Pancreas (tissue), 10 donors: ENCODE data around the gene UEVLD. TPM values are rescaled to one million over a fixed set of nuclear protein-coding genes. Genes with fewer than 3 reads are reported as not detected.
A peak's percentile ranks its signal among the peaks of the same experiment; 100 is the strongest.

Experiments used
- ATAC-seq, 4 donors: fragments of 200-7000 bp; cut with Tn5 transposase; one replicate each; pipeline versions ENCODE4 v1.8.0 to v1.9.1; 2020; ENCODE audit warnings: mild to moderate bottlenecking in 4 of 4, moderate library complexity in 4 of 4
- DNase-seq, 6 donors: peaks; one replicate each; pipeline ENCODE4 v3.0.0-alpha.2; 2020
- FAIRE-seq: peaks from 2 replicates; lab custom pipeline; 2012; peaks lifted over from hg19 to GRCh38; lab: Jason Lieb, UNC
- H3K27ac ChIP-seq, 4 donors: fragments of 200-600 bp; sonication (generic); 1 replicate in 3 of 4; 2 replicates in 1 of 4; pipeline versions ENCODE4 v1.5.0 to v1.8.0; 2020
- H3K27me3 ChIP-seq, 4 donors: fragments of 200-600 bp; one replicate each; pipeline ENCODE4 v1.8.0; 2021
- H3K36me3 ChIP-seq, 3 donors: fragments of 200-600 bp; sonication (generic) in 1 of 3; one replicate each; pipeline versions ENCODE4 v1.5.0 to v1.8.0; 2020 to 2021
- H3K4me1 ChIP-seq, 3 donors: fragments of 200-600 bp; one replicate each; pipeline ENCODE4 v1.8.0; 2021
- H3K4me3 ChIP-seq, 4 donors: fragments of 200-600 bp; sonication (generic) in 2 of 4; one replicate each; pipeline versions ENCODE4 v1.5.0 to v1.8.0; 2020 to 2021
- H3K9me3 ChIP-seq, 4 donors: fragments of 200-600 bp; one replicate each; pipeline ENCODE4 v1.8.0; 2021
- WGBS, 2 donors: extraction: QIAGEN DNeasy Blood & Tissue Kit; methylation state at CpG; one replicate each; pipeline ENCODE4 v1.1.7; 2013; 5-methylcytosine and 5-hydroxymethylcytosine counted together
- intact Hi-C, 3 donors: fragments of 100-400 bp; cut with DNase I; formaldehyde crosslinking; loops; one replicate each; pipeline versions ENCODE4 v1.11.1 to v1.14.2; 2022
- polyA plus RNA-seq, 2 donors: library from polyadenylated mRNA; stranded (reverse); fragments of 200-250 nt; gene quantifications; one replicate each; pipeline ENCODE4 v1.2.3, GENCODE V29; 2013
- total RNA-seq, 6 donors: library from RNA; stranded (reverse); fragmentation: NEBNext Ultra II Directional in 4 of 6; extraction: Animal tissue kit (Norgen Biotek cat#: 25700) in 4 of 6; gene quantifications; one replicate each; pipeline versions ENCODE4 v1.2.1 to v1.2.4, GENCODE V29; 2021 to 2023
- TF ChIP-seq, protein P1 (sequence below), 4 donors: fragments of 200-600 bp; sonication (generic) in 3 of 4; IDR thresholded peaks; one replicate each; pipeline versions ENCODE4 v1.5.0 to v1.8.0; 2021; ENCODE audit warnings: antibody characterized with exemption in 4 of 4
- donor health status: healthy with polysubstance abuse.
- donor health status: DM: no; HTN: no; CAD: no; lungs with moderate emphysema.
- donor health status: DM: no; HTN: no; CAD: no.
- donor health status: control.
- donor health status: control.
- donor health status: Bipolar disorder and iron deficiency.
- donor health status: DM: yes; HTN: yes; CAD: no.
- donor health status: DM: no; HTN: no; CAD: no.
- donor health status: DM: no; HTN: no; CAD: no.
- donor health status: DM: yes; HTN: yes; CAD: no.

Gene UEVLD
- total and polyA plus RNA-seq, 8 donors, result 3.3 to 11.2 (median 7.8) TPM

DNA sequence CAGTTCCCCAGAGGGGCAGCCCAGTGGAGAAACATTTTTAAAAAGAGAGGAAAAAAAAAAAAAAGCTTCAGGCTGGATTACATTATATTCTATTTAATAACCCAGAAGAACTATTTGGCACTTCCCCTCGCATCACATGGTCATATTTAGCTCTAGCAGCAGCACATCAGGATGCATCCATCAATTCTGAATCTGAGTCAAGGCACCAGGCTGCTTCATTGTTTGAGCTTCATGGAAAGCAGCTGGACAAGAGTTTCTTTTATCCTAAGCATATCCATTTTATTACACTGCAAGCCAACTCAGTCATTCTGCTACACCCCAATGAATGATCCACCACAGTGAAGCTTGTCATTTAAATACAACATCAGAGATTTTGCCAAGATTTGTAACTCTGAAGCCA is 35.6 kb upstream of the UEVLD start:
- peaks cover 0 to 4% (median 1%) of the 10 kb centered on the region in 3 donors for H3K4me1 ChIP-seq
- no peaks in the 10 kb centered on the region for H3K9me3 ChIP-seq
- DNase-seq (no peak), ATAC-seq (no peak), FAIRE-seq (no peak)
- intact Hi-C loops, result no loop called here
- 93 to 100% methylated on average over 1 of the region's 1 CpG for WGBS, 2 donors
- H3K27ac ChIP-seq, result no peak overlapping the region
- TF ChIP-seq, protein P1, sequence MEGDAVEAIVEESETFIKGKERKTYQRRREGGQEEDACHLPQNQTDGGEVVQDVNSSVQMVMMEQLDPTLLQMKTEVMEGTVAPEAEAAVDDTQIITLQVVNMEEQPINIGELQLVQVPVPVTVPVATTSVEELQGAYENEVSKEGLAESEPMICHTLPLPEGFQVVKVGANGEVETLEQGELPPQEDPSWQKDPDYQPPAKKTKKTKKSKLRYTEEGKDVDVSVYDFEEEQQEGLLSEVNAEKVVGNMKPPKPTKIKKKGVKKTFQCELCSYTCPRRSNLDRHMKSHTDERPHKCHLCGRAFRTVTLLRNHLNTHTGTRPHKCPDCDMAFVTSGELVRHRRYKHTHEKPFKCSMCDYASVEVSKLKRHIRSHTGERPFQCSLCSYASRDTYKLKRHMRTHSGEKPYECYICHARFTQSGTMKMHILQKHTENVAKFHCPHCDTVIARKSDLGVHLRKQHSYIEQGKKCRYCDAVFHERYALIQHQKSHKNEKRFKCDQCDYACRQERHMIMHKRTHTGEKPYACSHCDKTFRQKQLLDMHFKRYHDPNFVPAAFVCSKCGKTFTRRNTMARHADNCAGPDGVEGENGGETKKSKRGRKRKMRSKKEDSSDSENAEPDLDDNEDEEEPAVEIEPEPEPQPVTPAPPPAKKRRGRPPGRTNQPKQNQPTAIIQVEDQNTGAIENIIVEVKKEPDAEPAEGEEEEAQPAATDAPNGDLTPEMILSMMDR (IDR thresholded peaks at IDR 0.05), result no peak
- H3K36me3 ChIP-seq, result no peaks in the 10 kb centered on the region
- H3K27me3 ChIP-seq, result no peaks in the 10 kb centered on the region
- H3K4me3 ChIP-seq, result no peak overlapping the region

DNA sequence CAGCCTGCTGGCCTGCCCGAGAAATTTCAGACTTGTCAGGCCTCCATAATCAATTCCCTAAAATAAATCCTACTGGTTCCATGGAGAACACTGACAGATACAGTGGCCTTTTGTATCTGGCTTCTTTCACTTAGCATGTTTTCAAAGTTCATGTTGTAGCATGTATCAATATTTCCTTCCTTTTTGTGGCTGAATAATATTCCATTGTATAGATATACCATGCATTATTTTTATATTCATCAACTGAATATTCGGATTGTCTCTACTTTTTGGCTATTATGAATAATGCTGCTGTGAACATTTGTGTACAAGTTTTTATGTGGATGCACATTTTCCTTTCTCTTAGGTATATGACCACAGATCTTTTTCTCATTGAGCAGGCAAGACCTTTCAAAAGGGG is 35.2 kb upstream of the UEVLD start:
- Histone ChIP-seq H3K27me3 (no peaks in the 10 kb centered on the region), H3K36me3 (no peaks in the 10 kb centered on the region), H3K9me3 (no peaks in the 10 kb centered on the region), H3K4me3 (no peak overlapping the region), H3K27ac (no peak overlapping the region), H3K4me1 (peaks cover 4 to 8% (median 6%) of the 10 kb centered on the region in 3 donors)
- DNase-seq, result no peak
- TF ChIP-seq, protein P1 (IDR thresholded peaks at IDR 0.05), result no peak
- FAIRE-seq, result no peak
- intact Hi-C loops, result no loop called here
- 94 to 97% methylated on average over 2 of the region's 2 CpGs for WGBS, 2 donors
- no peak for ATAC-seq

DNA sequence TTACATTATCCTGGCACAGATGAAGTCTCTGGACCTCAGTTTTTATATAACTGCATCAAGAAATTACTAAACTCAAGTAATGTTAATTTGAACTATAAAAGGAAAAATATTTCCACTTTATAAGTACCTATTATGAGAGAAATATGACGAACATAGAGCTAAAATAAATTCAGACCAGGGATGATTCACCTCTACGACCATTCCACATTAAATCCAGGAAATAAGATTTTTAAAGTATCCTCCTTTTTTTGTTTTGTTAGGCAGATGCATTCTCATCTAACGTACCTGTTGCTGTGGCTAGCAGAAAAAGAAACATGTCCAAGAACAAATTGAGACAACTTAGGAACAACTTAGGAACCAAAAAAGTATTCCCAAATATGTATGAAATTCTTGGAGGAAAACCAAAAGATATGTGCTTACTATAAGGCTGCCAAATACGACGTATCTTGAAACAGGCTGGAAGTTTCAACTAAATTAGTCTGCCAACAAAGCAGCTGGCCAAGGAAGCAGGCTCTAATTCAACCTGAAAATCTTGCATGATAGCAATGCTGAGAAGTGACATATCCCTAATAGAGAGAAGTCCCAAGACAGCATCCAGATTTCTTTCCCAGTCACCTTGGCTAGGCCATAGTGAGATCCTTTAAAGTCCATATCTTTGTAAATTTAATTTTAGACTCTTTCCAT is 29.9 kb upstream of the UEVLD start:
- H3K4me3 ChIP-seq, result no peak overlapping the region
- ATAC-seq, result peak in 3 of 4 donors; percentile 68 to 80 (median 75)
- H3K9me3 ChIP-seq, result no peaks in the 10 kb centered on the region
- intact Hi-C loops, result no loop called here
- DNase-seq, result no peak
- peaks cover 3 to 26% (median 16%) of the 10 kb centered on the region in 3 donors for H3K36me3 ChIP-seq
- 18% methylated on average over 5 of the region's 5 CpGs for WGBS, 2 donors
- no peaks in the 10 kb centered on the region for H3K27me3 ChIP-seq
- peak; percentile 9 for FAIRE-seq
- TF ChIP-seq, protein P1 (IDR thresholded peaks at IDR 0.05), result no peak
- H3K4me1 ChIP-seq, result peaks cover 4 to 18% (median 16%) of the 10 kb centered on the region in 3 donors
- peak overlapping the region in 1 of 4 donors; percentile 3 for H3K27ac ChIP-seq

DNA sequence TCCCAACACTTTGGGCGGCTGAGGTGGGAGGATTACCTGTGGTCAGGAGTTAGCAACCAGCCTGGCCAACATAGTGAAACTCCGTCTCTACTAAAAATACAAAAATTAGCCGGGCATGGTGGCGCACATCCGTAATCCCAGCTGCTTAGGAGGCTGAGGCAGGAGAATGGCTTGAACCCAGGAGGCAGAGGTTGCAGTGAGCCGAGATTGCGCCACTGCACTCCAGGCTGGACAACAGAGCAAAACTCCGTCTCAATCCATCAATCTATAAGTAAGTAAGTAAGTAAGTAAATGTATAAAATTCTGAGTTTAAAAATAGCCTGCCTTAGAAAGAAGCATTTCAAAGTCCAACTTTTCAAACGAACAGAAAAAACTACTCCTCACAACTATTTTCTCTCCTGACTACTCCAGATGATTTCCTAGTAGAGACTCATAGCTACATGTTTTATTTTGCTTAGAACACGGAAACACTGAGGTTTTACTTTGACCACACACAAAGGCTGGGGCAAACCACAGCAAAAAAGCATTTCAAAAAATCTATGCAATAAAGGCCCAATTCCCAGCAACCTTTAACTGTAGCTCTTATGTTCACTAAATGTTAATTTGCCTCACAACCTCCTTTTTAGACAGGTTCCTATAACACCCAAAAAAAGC is 29.3 kb upstream of the UEVLD start:
- FAIRE-seq (no peak), DNase-seq (no peak), ATAC-seq (peak in 2 of 4 donors; percentile 47 to 48)
- Histone ChIP-seq H3K9me3 (no peaks in the 10 kb centered on the region), H3K4me1 (peaks cover 4 to 18% (median 16%) of the 10 kb centered on the region in 3 donors), H3K4me3 (no peak overlapping the region), H3K36me3 (peaks cover 3 to 27% (median 16%) of the 10 kb centered on the region in 3 donors), H3K27me3 (no peaks in the 10 kb centered on the region), H3K27ac (peak overlapping the region in 1 of 4 donors; percentile 3)
- intact Hi-C loops, result no loop called here
- TF ChIP-seq, protein P1 (IDR thresholded peaks at IDR 0.05), result no peak
- 71 to 72% methylated on average over 10 of the region's 10 CpGs for WGBS, 2 donors
